HG03571 (cell line): ENCODE measurements around the gene CRYL1.

Source experiments
- ATAC-seq: cut with Tn5 transposase; IDR thresholded peaks from one replicate; pipeline ENCODE4 v1.9.1; 2021; ENCODE audit not compliant: unreplicated experiment

The CRYL1 gene

GRCh38 chr13:20383058-20383457 lies 142.6 kb downstream of the CRYL1 start:
- no peak for ATAC-seq

- no peak for ATAC-seq
These were observed 144.3 kb downstream of the CRYL1 start for GRCh38 chr13:20381401-20381800.

- ATAC-seq, result no peak
These were observed 146.9 kb downstream of the CRYL1 start for GRCh38 chr13:20378721-20379120.

GRCh38 chr13:20377720-20378119 lies 147.9 kb downstream of the CRYL1 start:
- no peak for ATAC-seq

GRCh38 chr13:20375871-20376270 lies 149.8 kb downstream of the CRYL1 start:
- no peak for ATAC-seq

- no peak for ATAC-seq
These were observed 151.8 kb downstream of the CRYL1 start for GRCh38 chr13:20373861-20374260.

- no peak for ATAC-seq
These were observed 153.8 kb downstream of the CRYL1 start for GRCh38 chr13:20371825-20372224.

- no peak for ATAC-seq
These were observed 154.7 kb downstream of the CRYL1 start for GRCh38 chr13:20370815-20371421.

- no peak for ATAC-seq
These were observed 155.7 kb downstream of the CRYL1 start for GRCh38 chr13:20369886-20370361.

- no peak for ATAC-seq
These were observed 159.6 kb downstream of the CRYL1 start for GRCh38 chr13:20366056-20366455.

GRCh38 chr13:20363603-20364002 lies 162.1 kb downstream of the CRYL1 start:
- ATAC-seq, result no peak

GRCh38 chr13:20363172-20363571 lies 162.5 kb downstream of the CRYL1 start:
- ATAC-seq, result no peak

- no peak for ATAC-seq
These were observed 163.1 kb downstream of the CRYL1 start for GRCh38 chr13:20362484-20363041.

GRCh38 chr13:20360835-20361412 lies 164.7 kb downstream of the CRYL1 start:
- ATAC-seq, result no peak

GRCh38 chr13:20360041-20360491 lies 165.6 kb downstream of the CRYL1 start:
- ATAC-seq, result no peak

GRCh38 chr13:20359335-20359734 lies 166.3 kb downstream of the CRYL1 start:
- no peak for ATAC-seq

GRCh38 chr13:20358022-20358421 lies 167.6 kb downstream of the CRYL1 start:
- no peak for ATAC-seq

GRCh38 chr13:20356444-20356843 lies 169.2 kb downstream of the CRYL1 start:
- ATAC-seq, result no peak

- no peak for ATAC-seq
These were observed 170.9 kb downstream of the CRYL1 start for GRCh38 chr13:20354722-20355121.

GRCh38 chr13:20353973-20354372 lies 171.7 kb downstream of the CRYL1 start:
- no peak for ATAC-seq
